ENCODE measurements around the gene C12orf60.

Gene C12orf60

DNA sequence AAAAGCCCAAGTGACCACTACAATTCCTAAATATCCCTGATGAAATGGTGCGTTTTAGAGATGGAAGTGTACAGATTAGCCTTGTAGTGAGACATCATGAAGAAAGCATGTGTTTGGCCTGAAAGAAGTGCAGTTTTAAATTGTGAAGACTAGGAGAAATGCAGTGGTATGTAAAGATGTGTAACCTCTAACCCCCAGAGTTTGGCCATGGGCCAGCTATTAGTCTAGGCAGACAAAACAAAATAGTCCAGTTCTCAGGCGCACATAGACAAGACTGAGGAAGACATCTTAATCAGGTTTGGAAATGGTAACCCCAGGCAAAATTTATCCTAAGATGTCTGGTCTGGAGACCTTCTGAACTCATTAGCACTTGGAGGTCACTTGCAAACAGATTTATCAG, 23.6 kb upstream of the C12orf60 start:
- DNase-seq: no peak

- no peak for DNase-seq
Observed at GRCh38 chr12:14780859-14781258, 22.6 kb upstream of the C12orf60 start.

DNA sequence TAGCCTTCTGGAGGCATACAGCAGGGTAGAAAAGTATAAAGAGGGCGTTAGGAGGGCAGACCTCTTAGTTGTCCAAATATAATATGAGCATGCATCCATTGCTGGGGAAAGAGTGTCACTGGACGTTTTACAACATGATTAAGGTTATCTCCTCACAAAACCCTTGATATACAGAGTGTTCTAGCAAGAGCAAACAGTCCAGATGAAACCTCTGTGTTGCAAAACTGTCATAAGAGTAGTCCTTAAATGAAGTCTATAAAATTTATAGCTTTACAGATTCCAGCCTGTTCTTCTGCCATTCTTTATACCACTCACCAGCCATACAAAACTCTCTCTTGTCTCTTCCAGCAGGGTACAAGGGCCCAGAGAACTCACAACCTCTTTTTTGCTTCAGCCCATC, 21.9 kb upstream of the C12orf60 start:
- no peak for DNase-seq

- no peak for DNase-seq
Observed at GRCh38 chr12:14782756-14783155, 20.7 kb upstream of the C12orf60 start.

GRCh38 chr12:14784471-14784870, 19.0 kb upstream of the C12orf60 start:
- no peak for DNase-seq

DNA sequence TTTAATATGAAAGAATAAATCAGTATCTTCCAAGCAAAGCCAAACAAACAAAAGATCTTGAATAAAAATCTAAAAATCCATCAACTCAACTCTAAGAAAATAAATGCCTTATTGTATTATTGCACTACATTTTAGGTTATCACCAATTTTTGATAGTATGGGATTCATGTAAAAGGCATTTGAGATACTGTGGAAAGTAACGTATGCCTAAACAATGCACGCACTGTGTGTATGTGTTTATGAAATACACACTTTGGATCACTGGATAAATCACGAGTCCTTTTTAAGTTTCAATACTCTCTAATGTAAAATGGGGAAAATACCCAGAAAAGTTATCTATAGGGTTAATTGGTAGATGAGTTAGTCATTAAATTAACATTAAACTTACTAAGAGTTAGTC, 17.9 kb upstream of the C12orf60 start:
- DNase-seq: no peak

DNA sequence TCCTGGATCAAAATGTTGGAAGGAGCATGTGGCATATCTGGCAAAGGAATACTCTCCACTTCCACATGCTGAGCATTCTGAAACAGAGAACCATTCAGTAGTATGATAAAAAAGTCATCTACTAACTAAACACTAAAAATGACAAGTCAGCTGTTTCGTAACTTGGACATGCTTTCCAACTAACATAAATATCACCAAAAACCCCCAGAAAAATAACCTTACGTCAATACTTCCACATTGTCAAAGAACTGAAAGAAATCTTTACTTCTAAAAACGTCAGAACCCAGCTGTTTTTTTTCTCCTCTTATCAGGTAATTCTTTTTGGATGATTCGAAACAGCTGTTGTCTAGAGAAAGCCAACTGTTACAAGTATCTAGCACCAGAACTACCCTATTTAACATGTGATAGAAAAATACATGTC, 8.4 kb upstream of the C12orf60 start:
- DNase-seq: no peak

DNA sequence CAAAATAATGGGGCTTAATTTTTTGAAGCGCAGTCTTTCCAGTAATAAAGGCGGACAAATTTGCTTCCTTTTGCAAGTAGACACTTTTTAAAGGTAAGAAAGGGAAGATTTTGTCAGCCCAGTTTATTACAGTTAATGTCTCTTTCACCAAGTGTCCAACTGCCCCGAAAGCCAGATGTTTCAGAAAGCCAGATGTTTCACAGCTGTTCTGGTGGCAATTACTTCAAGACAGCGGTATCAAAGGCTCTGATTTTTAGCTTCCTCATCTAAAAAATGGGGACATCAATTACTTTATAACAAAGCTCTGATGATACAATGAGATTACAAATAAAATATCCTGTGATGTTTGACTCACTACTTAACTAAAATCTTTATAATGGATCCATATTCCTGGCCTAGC, 1.2 kb upstream of the C12orf60 start:
- no peak for DNase-seq

DNA sequence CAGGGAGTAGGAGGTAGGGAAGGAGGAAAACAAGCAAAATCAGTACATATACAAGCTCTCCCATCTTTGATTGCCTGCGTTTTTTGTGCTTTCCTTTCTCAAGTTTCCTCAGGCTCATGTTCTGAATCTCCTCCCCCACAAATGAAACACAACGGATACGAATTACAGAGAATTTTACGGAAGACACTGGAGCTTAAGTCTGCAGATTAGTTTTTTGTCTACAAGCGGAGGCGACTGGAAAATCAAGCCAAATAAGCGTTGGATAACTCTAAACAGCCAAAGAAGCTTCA, 804 bp upstream of the C12orf60 start:
- DNase-seq: no peak

DNA sequence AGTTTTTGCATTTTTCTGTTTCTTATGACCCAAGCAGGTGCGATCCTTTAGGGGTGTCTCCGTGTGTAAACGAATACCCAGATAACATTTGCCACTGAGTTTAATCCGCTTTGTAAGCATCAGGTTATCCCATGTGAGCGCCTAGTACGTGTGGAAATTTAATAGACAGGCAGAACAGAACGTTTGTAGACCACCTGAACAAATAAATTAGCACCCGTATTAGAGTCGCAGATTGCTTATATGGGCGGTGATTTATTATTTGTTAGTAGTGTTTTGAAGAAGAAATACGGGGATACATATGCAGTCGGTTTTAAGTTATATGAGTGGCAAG, 325 bp downstream of the C12orf60 start:
- no peak for DNase-seq

DNA sequence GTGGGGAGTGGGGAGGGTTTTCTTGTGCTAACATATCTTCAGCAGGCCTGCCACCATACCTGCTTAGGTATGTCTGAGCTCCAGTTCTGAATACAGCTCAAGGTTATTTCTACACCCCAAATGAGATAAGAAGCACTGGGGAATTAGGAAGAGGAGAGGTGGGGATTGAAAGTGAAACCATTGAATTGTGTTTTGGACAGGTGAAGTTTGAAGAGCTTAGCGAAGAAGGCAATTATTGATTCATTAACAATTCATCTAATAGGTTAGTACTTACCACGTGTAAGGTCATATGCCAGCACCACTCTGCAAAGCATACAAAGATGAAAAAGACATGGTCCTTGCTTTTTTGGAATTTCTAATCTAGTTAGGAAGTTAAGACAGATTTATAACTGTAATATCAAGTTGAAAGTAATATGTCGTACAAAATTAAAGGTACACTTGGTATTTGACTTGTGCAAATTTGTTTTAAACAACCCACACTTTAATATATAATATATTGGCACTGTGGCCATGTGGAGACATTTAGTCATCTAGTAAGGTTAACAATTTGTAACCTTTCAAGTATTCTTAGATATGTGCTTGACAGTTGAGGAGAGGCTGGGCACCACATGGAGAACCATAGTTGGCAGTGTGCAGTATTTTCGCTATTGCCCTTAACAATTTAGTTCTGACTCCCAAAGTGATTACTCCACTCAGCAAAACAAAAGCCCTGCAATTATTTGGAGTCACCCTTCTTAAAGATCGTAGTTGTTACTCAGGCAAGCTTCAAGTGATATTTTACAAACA, 6.9 kb downstream of the C12orf60 start:
- no peak for DNase-seq

DNA sequence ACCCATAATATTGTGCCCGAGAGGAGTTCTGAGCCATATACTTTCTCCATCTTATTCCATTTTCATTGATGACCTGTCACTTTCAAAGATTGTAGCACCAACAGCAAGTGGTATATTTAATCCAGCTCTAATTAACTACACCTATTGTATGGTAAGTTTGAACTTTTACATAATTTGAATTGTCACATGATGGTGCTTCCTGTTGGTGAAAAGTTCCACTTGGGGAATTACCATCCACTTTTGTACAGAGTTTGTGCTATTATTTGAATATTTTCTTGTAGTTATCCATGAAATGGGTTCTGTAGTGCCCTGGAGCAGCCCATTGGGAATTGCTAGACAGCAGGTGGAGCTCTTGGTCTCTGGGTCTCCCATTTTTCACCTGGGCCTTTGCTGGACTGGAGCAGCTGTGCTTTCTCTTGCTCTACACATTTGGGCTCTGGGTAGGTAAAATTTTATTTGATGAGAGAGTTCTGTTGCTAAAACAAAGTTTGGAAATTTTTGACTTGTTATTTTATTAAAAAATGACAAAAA, 7.5 kb downstream of the C12orf60 start:
- peak; percentile 65 for DNase-seq

- DNase-seq: no peak
Observed at GRCh38 chr12:14811486-14811885, 8.0 kb downstream of the C12orf60 start.

GRCh38 chr12:14814014-14814413, 10.5 kb downstream of the C12orf60 start, which contains the start of gene SMCO3:
SMCO3 (minus strand) TSS chr12:14814182; CDS start chr12:14806680, 7,502 bp downstream.
- no peak for DNase-seq

GRCh38 chr12:14824012-14824634, 20.7 kb downstream of the C12orf60 start:
- no peak for DNase-seq

DNA sequence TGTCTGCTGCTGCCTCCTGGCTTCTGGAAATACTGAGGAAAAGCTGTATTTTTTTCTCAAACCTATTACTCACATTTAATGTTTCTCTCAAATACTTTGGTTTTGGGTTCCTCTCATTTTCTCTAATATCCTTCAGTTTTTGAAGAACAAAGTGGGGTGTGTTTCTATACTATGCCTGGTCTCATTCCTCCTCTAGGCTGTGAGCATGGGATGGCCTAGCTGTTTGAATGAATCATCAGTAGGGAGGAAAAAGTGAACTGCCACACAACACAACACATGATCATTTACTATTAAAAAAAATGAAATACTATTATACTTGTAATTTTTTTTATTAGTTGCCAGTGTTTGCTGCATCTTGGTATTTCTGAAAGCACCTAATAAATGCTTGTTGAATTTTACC, 21.8 kb downstream of the C12orf60 start:
- DNase-seq: no peak

DNA sequence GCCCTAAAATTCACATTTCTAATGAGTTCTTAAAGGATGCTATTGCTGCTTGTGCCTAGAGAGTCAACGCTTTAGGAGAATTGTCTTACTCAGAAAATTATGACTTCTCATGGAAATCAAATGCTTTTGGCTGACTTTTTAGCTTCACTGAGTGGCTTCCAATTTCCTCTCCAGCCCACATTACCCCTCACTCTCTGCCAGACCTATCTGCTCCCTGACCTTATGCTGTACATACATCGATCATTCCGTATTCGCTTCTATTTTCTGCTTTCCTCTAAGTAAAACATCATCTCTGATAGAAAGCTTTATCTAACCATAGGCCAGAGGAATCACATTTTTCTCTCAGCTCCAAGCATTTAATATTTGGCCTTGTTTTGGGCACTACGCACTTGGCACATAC, 23.0 kb downstream of the C12orf60 start:
- DNase-seq: no peak

DNA sequence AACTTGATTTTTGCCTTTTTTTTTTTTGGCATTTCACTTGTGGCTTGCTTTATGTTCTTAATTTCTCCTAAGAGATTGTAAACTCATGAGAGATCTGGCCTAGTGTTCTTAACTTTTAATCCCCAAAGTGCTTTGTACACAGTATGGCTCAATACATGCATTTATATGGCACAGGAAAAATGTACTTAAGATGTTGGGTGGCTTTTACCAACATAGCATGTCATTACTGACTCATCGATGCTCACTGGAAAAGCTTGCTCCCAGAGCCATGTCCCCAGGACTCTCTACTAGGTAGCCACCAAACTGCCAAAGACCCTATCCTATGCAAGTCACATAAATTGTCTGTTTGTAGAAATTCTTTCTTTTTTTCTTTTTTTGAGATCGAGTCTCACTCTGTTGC, 23.6 kb downstream of the C12orf60 start:
- no peak for DNase-seq

DNA sequence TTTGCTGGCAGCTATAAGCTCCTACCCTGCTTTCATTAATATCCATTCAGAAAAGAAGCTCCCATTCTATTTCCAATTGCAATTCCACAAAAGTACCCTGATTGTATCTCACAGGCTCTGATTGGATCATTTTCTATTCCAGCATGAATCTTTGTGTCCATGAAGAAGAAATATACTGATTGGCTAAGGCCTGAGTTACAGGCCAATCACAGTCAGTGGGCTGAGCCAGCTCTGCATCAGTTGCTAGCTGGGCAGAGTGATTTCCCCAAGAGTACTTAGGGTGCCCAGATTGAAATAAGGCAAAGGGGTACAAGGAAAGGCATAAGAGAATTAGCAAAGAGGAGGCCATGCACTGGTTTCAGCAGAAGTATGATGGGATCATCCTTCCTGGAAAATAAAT, 25.4 kb downstream of the C12orf60 start:
- DNase-seq: no peak

DNA sequence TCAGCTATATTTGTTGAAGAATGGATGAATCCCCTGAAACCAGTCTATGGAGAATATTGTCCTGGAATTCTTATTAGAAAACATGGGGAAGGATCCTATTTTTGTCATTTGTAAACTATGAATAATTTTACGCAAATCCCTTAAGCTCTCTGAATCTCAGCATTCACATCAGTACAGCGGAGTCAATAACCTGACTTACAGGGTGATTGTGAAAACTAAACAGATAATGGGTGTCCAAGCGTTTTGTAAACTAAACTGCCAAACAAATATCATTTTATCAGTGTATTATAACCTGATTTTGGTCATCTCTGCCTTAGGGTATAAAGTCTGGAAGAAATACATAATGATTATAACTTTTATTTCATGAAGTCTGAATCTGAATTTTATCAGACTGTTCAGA, 29.9 kb downstream of the C12orf60 start:
- DNase-seq: no peak

DNA sequence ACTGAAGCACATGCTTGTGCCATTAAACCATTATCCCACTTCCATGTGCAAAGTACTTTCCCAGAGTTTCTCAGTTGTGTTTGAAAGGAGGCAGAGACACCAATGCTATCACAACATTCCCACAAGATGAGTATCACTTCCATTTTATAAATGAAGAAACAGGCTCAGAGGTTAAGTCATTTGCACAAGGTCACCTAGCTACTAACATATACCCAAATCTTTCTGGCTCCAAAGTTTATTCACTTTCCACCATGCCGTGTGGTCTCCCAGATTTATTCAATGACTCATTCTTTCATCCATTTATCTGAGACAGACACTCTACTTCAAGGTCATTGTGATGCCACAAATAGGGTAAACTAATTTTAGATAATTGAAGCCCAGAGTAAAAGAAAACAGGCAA, 30.5 kb downstream of the C12orf60 start:
- DNase-seq: peak; percentile 36

DNA sequence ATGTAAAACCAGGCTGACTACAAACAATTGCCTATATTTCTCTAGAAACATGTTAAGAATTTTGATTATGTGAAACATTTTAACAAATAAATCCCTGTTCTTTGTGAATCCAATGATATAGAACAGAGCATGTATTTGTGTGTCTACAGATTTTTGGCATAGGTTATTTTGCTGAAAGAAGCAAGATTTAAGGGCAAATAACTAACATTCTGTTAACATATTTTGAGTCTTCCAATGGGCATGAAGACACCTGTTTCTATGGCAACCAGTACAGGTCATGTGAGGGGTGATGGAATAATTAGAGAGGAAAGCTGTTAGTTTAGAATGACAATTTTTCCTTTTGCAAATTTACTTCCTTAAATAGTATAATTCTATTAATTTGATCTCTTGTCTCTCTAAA, 31.0 kb downstream of the C12orf60 start:
- DNase-seq: peak; percentile 14

- DNase-seq: peak; percentile 39
Observed at GRCh38 chr12:14836336-14837210, 33.1 kb downstream of the C12orf60 start.

- DNase-seq: no peak
Observed at GRCh38 chr12:14839262-14839661, 35.8 kb downstream of the C12orf60 start.

Data from hematopoietic multipotent progenitor cell treated with erythropoietin and hydrocortisone succinate and interleukin-3 and kit ligand, for 6 days (in vitro differentiated cells).